ENCODE data around the gene CD22. TPM values are rescaled to one million over a fixed set of nuclear protein-coding genes. Genes with fewer than 3 reads are reported as not detected.

The CD22 gene
- polyA plus RNA-seq, 1 donor from 2014 or later = not detected

- no peak overlapping the region for H3K4me2 ChIP-seq (ENCODE audit: low read length)
- TF ChIP-seq RAD21 (conservative IDR thresholded peaks at IDR 0.05) (no peak), CTCF (IDR thresholded peaks at IDR 0.05; ENCODE audit: poor library complexity, severe bottlenecking) (no peak), EZH2 (IDR thresholded peaks at IDR 0.05; ENCODE audit: borderline replicate concordance, insufficient read depth, low read length, poor library complexity, severe bottlenecking) (no peak), EP300 (conservative IDR thresholded peaks at IDR 0.05; ENCODE audit: poor library complexity, severe bottlenecking) (no peak), SMC3 (conservative IDR thresholded peaks at IDR 0.05; ENCODE audit: poor library complexity) (no peak), REST (IDR thresholded peaks at IDR 0.05; ENCODE audit: borderline replicate concordance) (no peak), POLR2AphosphoS5 (IDR thresholded peaks at IDR 0.05) (no peak), MXI1 (conservative IDR thresholded peaks at IDR 0.05; ENCODE audit: poor library complexity, severe bottlenecking) (no peak)
- H2AFZ ChIP-seq (ENCODE audit: low read depth, low read length) = no peak overlapping the region
- H3K9ac ChIP-seq (ENCODE audit: low read length) = no peak overlapping the region
- no peaks in the 10 kb centered on the region for H3K9me2 ChIP-seq (ENCODE audit: insufficient read depth, low read length)
- no peaks in the 10 kb centered on the region for H4K20me1 ChIP-seq (ENCODE audit: insufficient read depth)
- no peaks in the 10 kb centered on the region for H3F3A ChIP-seq (ENCODE audit: insufficient read depth, low read length, poor library complexity, severe bottlenecking)
- H3K4me3 ChIP-seq (ENCODE audit: low read length) = no peak overlapping the region
- H3K27me3 ChIP-seq (ENCODE audit: insufficient read depth, low read depth, low read length) = no peaks in the 10 kb centered on the region
- H3K36me3 ChIP-seq (ENCODE audit: insufficient read depth, low read length) = no peaks in the 10 kb centered on the region
- H3K27ac ChIP-seq (ENCODE audit: low read length) = no peak overlapping the region
- no peaks in the 10 kb centered on the region for H3K9me3 ChIP-seq (ENCODE audit: low read length)
- H3K79me2 ChIP-seq (replicated peaks; ENCODE audit: insufficient read depth, low read length) = no peaks in the 10 kb centered on the region
Observed at GRCh38 chr19:35315883-35316282, 13.1 kb upstream of the CD22 start.

DNA sequence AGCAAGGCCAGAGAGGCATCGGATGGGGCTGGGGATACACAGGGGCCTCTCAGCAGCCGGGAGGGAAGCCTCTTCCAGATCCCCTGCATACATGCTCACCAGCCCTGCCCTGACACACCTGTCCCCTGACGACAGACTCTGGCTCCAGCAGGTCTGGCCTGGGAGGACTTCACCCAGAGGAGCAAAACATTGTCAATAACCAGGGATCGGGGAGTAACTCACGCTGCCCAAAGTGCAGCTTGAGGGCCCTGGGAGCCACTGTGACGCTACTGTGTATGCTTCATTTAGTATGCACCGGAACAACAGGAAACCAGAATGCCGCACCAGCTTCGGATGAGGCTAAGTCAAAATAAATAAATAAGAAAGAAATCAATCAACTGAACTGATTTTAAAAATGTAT is 12.4 kb upstream of the CD22 start:
- H4K20me1 ChIP-seq (ENCODE audit: insufficient read depth) = no peaks in the 10 kb centered on the region
- no peak overlapping the region for H3K4me3 ChIP-seq (ENCODE audit: low read length)
- no peaks in the 10 kb centered on the region for H3K79me2 ChIP-seq (replicated peaks; ENCODE audit: insufficient read depth, low read length)
- no peak overlapping the region for H3K27ac ChIP-seq (ENCODE audit: low read length)
- H3K9ac ChIP-seq (ENCODE audit: low read length) = no peak overlapping the region
- no peaks in the 10 kb centered on the region for H3K36me3 ChIP-seq (ENCODE audit: insufficient read depth, low read length)
- no peaks in the 10 kb centered on the region for H3F3A ChIP-seq (ENCODE audit: insufficient read depth, low read length, poor library complexity, severe bottlenecking)
- no peak overlapping the region for H3K4me2 ChIP-seq (ENCODE audit: low read length)
- H3K27me3 ChIP-seq (ENCODE audit: insufficient read depth, low read depth, low read length) = no peaks in the 10 kb centered on the region
- no peak for TF ChIP-seq EZH2 (IDR thresholded peaks at IDR 0.05; ENCODE audit: borderline replicate concordance, insufficient read depth, low read length, poor library complexity, severe bottlenecking)
- TF ChIP-seq EP300 (conservative IDR thresholded peaks at IDR 0.05; ENCODE audit: poor library complexity, severe bottlenecking) = no peak
- H2AFZ ChIP-seq (ENCODE audit: low read depth, low read length) = no peak overlapping the region
- H3K9me3 ChIP-seq (ENCODE audit: low read length) = no peaks in the 10 kb centered on the region
- no peaks in the 10 kb centered on the region for H3K9me2 ChIP-seq (ENCODE audit: insufficient read depth, low read length)

All from neural cell (in vitro differentiated cells).